ENCODE results near the gene MYBPH. TPM values are rescaled to one million over a fixed set of nuclear protein-coding genes. Genes with fewer than 3 reads are reported as not detected.

The MYBPH gene
- total RNA-seq, 1 experiment from 2014 or later, result not detected

GRCh38 chr1:203210988-203211387, 35.4 kb upstream of the MYBPH start:
- no peak overlapping the region for H3K4me3 Mint-ChIP-seq
- peaks cover 8 to 14% of the 10 kb centered on the region in 2 experiments for H3K4me1 Mint-ChIP-seq
- Histone ChIP-seq H3K4me2 (ENCODE audit: insufficient read depth, insufficient read length, low read length) (no peak overlapping the region), H2BK120ac (ENCODE audit: low read depth, low read length, poor library complexity, severe bottlenecking) (no peak overlapping the region), H3T11ph (ENCODE audit: low read length) (no peak overlapping the region), H3K9ac (ENCODE audit: extremely low read depth, insufficient read length, low read length) (no peak overlapping the region), H2BK12ac (ENCODE audit: insufficient read length, low read depth, low read length) (no peak overlapping the region), H4K91ac (ENCODE audit: insufficient read length, low read depth, low read length) (no peak overlapping the region), H4K20me1 (ENCODE audit: control insufficient read depth, insufficient read depth, insufficient read length) (no peaks in the 10 kb centered on the region), H3K18ac (ENCODE audit: insufficient read length, low read depth, low read length) (no peak overlapping the region), H3K14ac (ENCODE audit: insufficient read depth, low read length) (no peak overlapping the region), H3K56ac (ENCODE audit: insufficient read length, low read depth, low read length) (no peak overlapping the region), H3K9me3 (ENCODE audit: control insufficient read depth, low read depth, low read length) (no peaks in the 10 kb centered on the region), H3K4ac (ENCODE audit: low read depth, low read length) (no peak overlapping the region), H2BK20ac (ENCODE audit: low read depth, low read length, poor library complexity, severe bottlenecking) (no peak overlapping the region), H4K8ac (replicated peaks; ENCODE audit: insufficient read length, low read depth, low read length) (no peak overlapping the region), H3K27ac (ENCODE audit: insufficient read length, low read depth, low read length) (no peak overlapping the region), H3K23ac (ENCODE audit: insufficient read length, low read depth, low read length) (no peak overlapping the region), H3K79me2 (ENCODE audit: insufficient read depth, low read length) (no peaks in the 10 kb centered on the region), H3K27me3 (ENCODE audit: insufficient read depth, low read length) (no peaks in the 10 kb centered on the region), H3K79me1 (ENCODE audit: insufficient read depth, low read depth, low read length, poor library complexity, severe bottlenecking) (no peaks in the 10 kb centered on the region), H2BK5ac (ENCODE audit: insufficient read length, low read length) (no peak overlapping the region), H2BK15ac (ENCODE audit: low read depth, low read length) (no peak overlapping the region), H4K5ac (ENCODE audit: insufficient read length, low read depth, low read length) (no peak overlapping the region), H3K23me2 (ENCODE audit: insufficient read length, low read depth, low read length, poor library complexity, severe bottlenecking) (no peaks in the 10 kb centered on the region), H2AK5ac (ENCODE audit: insufficient read length, low read length) (no peak overlapping the region), H3K4me1 (ENCODE audit: insufficient read depth, low read length) (no peaks in the 10 kb centered on the region), H2AFZ (ENCODE audit: low read length) (no peak overlapping the region)
- H3K36me3 Mint-ChIP-seq (ENCODE audit: insufficient read depth in 1 of 3, low read depth in 3 of 3), result no peaks in the 10 kb centered on the region; a peak in 1 of 7 replicates
- peaks cover 6% of the 10 kb centered on the region for H3K27me3 Mint-ChIP-seq (ENCODE audit: low read depth)
- TF ChIP-seq, protein P1, sequence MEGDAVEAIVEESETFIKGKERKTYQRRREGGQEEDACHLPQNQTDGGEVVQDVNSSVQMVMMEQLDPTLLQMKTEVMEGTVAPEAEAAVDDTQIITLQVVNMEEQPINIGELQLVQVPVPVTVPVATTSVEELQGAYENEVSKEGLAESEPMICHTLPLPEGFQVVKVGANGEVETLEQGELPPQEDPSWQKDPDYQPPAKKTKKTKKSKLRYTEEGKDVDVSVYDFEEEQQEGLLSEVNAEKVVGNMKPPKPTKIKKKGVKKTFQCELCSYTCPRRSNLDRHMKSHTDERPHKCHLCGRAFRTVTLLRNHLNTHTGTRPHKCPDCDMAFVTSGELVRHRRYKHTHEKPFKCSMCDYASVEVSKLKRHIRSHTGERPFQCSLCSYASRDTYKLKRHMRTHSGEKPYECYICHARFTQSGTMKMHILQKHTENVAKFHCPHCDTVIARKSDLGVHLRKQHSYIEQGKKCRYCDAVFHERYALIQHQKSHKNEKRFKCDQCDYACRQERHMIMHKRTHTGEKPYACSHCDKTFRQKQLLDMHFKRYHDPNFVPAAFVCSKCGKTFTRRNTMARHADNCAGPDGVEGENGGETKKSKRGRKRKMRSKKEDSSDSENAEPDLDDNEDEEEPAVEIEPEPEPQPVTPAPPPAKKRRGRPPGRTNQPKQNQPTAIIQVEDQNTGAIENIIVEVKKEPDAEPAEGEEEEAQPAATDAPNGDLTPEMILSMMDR (conservative IDR thresholded peaks at IDR 0.05), result no peak
- H3K9me3 Mint-ChIP-seq, result no peaks in the 10 kb centered on the region
- DNase-seq, result no peak
- H3K27ac Mint-ChIP-seq, result no peak overlapping the region

All from H9 (cell line).